Nephron progenitor cell (in vitro differentiated cells): ENCODE data around the gene MYO1A.

Source experiments
- DNase-seq: peaks from one replicate; pipeline ENCODE4 v3.0.0; 2021
- H3K27ac Mint-ChIP-seq: 2 replicates; pipeline ENCODE4 v1.8.0; 2021; ENCODE audit warnings: mild to moderate bottlenecking, moderate library complexity, mixed read lengths
- H3K27me3 Mint-ChIP-seq: 2 replicates; pipeline ENCODE4 v1.8.0; 2021; ENCODE audit warnings: mild to moderate bottlenecking, low read depth, mixed read lengths; ENCODE audit not compliant: poor library complexity
- H3K36me3 Mint-ChIP-seq: 2 replicates; pipeline ENCODE4 v1.8.0; 2021; ENCODE audit warnings: low read depth, mixed read lengths
- H3K4me1 Mint-ChIP-seq: 2 replicates; pipeline ENCODE4 v1.8.0; 2021; ENCODE audit warnings: mixed read lengths
- H3K4me3 Mint-ChIP-seq: 2 replicates; pipeline ENCODE4 v1.8.0; 2021; ENCODE audit warnings: mild to moderate bottlenecking, moderate library complexity, mixed read lengths
- H3K9me3 Mint-ChIP-seq: 2 replicates; pipeline ENCODE4 v1.8.0; 2021; ENCODE audit warnings: mild to moderate bottlenecking, moderate library complexity, mixed read lengths
- CTCF ChIP-seq: fragments of 200-600 bp; sonication (generic); IDR thresholded peaks from 2 replicates; pipeline ENCODE4 v1.5.0; 2021; ENCODE audit warnings: antibody characterized with exemption

MYO1A gene

GRCh38 chr12:57039016-57039798 lies 10.7 kb downstream of the MYO1A start:
- H3K4me1 Mint-ChIP-seq, result no peaks in the 10 kb centered on the region
- H3K27me3 Mint-ChIP-seq, result peaks cover 28% of the 10 kb centered on the region
- no peaks in the 10 kb centered on the region for H3K36me3 Mint-ChIP-seq
- H3K4me3 Mint-ChIP-seq, result no peak overlapping the region
- no peak for TF ChIP-seq CTCF
- H3K27ac Mint-ChIP-seq, result no peak overlapping the region
- DNase-seq, result no peak
- no peaks in the 10 kb centered on the region for H3K9me3 Mint-ChIP-seq

GRCh38 chr12:57037264-57037663 lies 12.7 kb downstream of the MYO1A start:
- no peak for DNase-seq
- Mint-ChIP-seq H3K27ac (no peak overlapping the region), H3K4me3 (no peak overlapping the region), H3K9me3 (no peaks in the 10 kb centered on the region), H3K4me1 (no peaks in the 10 kb centered on the region), H3K36me3 (no peaks in the 10 kb centered on the region), H3K27me3 (peaks cover 21% of the 10 kb centered on the region)
- no peak for TF ChIP-seq CTCF

GRCh38 chr12:57033431-57033830 lies 16.5 kb downstream of the MYO1A start:
- DNase-seq, result no peak
- Mint-ChIP-seq H3K4me1 (peaks cover 5% of the 10 kb centered on the region), H3K27ac (no peak overlapping the region), H3K27me3 (peaks cover 11% of the 10 kb centered on the region), H3K9me3 (no peaks in the 10 kb centered on the region), H3K4me3 (no peak overlapping the region), H3K36me3 (no peaks in the 10 kb centered on the region)
- TF ChIP-seq CTCF, result no peak

GRCh38 chr12:57031789-57032188 lies 18.1 kb downstream of the MYO1A start:
- peaks cover 21% of the 10 kb centered on the region for H3K4me1 Mint-ChIP-seq
- no peak overlapping the region for H3K27ac Mint-ChIP-seq
- H3K36me3 Mint-ChIP-seq, result no peaks in the 10 kb centered on the region
- peaks cover 18% of the 10 kb centered on the region for H3K27me3 Mint-ChIP-seq
- no peaks in the 10 kb centered on the region for H3K9me3 Mint-ChIP-seq
- no peak for TF ChIP-seq CTCF
- DNase-seq, result no peak
- no peak overlapping the region for H3K4me3 Mint-ChIP-seq

GRCh38 chr12:57031138-57031725 lies 18.7 kb downstream of the MYO1A start:
- no peak overlapping the region for H3K4me3 Mint-ChIP-seq
- DNase-seq, result no peak
- no peaks in the 10 kb centered on the region for H3K9me3 Mint-ChIP-seq
- peaks cover 26% of the 10 kb centered on the region for H3K4me1 Mint-ChIP-seq
- H3K27ac Mint-ChIP-seq, result no peak overlapping the region
- peaks cover 22% of the 10 kb centered on the region for H3K27me3 Mint-ChIP-seq
- no peaks in the 10 kb centered on the region for H3K36me3 Mint-ChIP-seq
- TF ChIP-seq CTCF, result no peak

GRCh38 chr12:57029457-57029856 lies 20.5 kb downstream of the MYO1A start:
- no peak for TF ChIP-seq CTCF
- H3K27ac Mint-ChIP-seq, result no peak overlapping the region
- H3K4me3 Mint-ChIP-seq, result no peak overlapping the region
- H3K9me3 Mint-ChIP-seq, result no peaks in the 10 kb centered on the region
- H3K4me1 Mint-ChIP-seq, result peaks cover 26% of the 10 kb centered on the region
- DNase-seq, result no peak
- peaks cover 27% of the 10 kb centered on the region for H3K27me3 Mint-ChIP-seq
- no peaks in the 10 kb centered on the region for H3K36me3 Mint-ChIP-seq
